Esophagus squamous epithelium (tissue), 5 donors: ENCODE measurements around the gene RAB27A. TPM values are rescaled to one million over a fixed set of nuclear protein-coding genes. Genes with fewer than 3 reads are reported as not detected.
"Not testable (repeated sequence)": the region's sequence is repeated elsewhere in the genome, so short reads cannot be mapped to it uniquely, and the experiment has no call there.

ENCODE experiments used
- DNase-seq: peaks from one replicate; lab custom pipeline; 2025; lab: John Stamatoyannopoulos, UW
- H3K27ac ChIP-seq, 4 donors: fragments of 200-600 bp; sonication (generic); one replicate each; pipeline ENCODE4 v1.5.1; 2016 to 2019; ENCODE audit warnings: mild to moderate bottlenecking in 1 of 4
- H3K27me3 ChIP-seq, 4 donors: fragments of 200-600 bp; sonication (generic); 1 replicate in 3 of 4; 2 replicates in 1 of 4; pipeline versions ENCODE4 v1.5.1 to v1.6.0; 2017 to 2021; ENCODE audit warnings: antibody characterized with exemption in 1 of 4
- H3K36me3 ChIP-seq, 3 donors: fragments of 200-600 bp; sonication (generic); one replicate each; pipeline ENCODE4 v1.5.1; 2016 to 2019
- H3K4me1 ChIP-seq, 3 donors: fragments of 200-600 bp; sonication (generic); one replicate each; pipeline ENCODE4 v1.5.1; 2017 to 2019
- H3K4me3 ChIP-seq, 4 donors: fragments of 200-600 bp; sonication (generic); 1 replicate in 3 of 4; 2 replicates in 1 of 4; pipeline ENCODE4 v1.5.1; 2016 to 2019; ENCODE audit warnings: mild to moderate bottlenecking in 2 of 4, moderate library complexity in 1 of 4
- H3K9me3 ChIP-seq, 3 donors: fragments of 200-600 bp; sonication (generic); one replicate each; pipeline ENCODE4 v1.5.1; 2016 to 2019
- CTCF ChIP-seq, 6 experiments: fragments of 450-650 bp in 4 of 6; fragments of 200-600 bp in 2 of 6; sonication (generic) in 2 of 6; IDR thresholded peaks; one replicate each; pipeline ENCODE4 v1.5.1; 2016 to 2019; ENCODE audit warnings: antibody characterized with exemption in 6 of 6, mild to moderate bottlenecking in 4 of 6, moderate library complexity in 4 of 6
- POLR2A ChIP-seq, 4 donors: fragments of 450-650 bp; IDR thresholded peaks; one replicate each; pipeline ENCODE4 v1.6.1; 2017; ENCODE audit warnings: antibody characterized with exemption in 4 of 4, mild to moderate bottlenecking in 4 of 4, moderate library complexity in 3 of 4
- WGBS, 2 donors: methylation state at CpG; one replicate each; pipeline ENCODE4 v1.1.5; 2018; 5-methylcytosine and 5-hydroxymethylcytosine counted together
- intact Hi-C: fragments of 100-400 bp; cut with DNase I; formaldehyde crosslinking; loops from one replicate; pipeline ENCODE4 v1.15.0; 2022
- total RNA-seq, 4 donors: library from RNA; depleted of rRNA; stranded (reverse); fragments of >200 nt; gene quantifications; one replicate each; pipeline ENCODE4 v1.1.0, GENCODE V29; 2016
- donor health status: DM: yes; HTN: yes; CAD: no.

Gene RAB27A
- total RNA-seq, 4 donors from 2014 or later, result 8.7 to 16.2 (median 11.7) TPM

DNA sequence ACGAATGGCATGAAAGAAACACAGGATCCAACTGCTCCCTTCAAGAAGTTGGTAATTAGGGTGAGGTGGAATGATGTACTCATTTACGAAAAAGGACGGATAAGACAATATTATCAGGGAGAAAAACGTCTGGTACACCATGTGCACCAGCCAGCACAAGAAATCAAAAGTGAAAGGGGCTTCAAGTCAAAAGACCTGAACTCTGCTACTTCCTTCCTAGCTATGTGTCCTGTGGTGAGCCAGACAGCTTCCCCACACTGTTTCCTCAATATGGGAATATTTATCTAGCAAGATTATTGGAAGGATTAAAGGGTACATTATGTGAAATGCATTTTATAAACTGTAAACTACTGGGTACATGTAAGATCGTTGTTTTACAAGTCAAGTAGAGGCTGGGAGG is 33.9 kb downstream of the RAB27A start:
- intact Hi-C loops, result no loop called here

GRCh38 chr15:55254916-55255679 is 34.5 kb downstream of the RAB27A start:
- peak overlapping the region in 2 of 4 donors; percentile 5 to 27 for H3K4me3 ChIP-seq
- no peaks in the 10 kb centered on the region for H3K36me3 ChIP-seq
- 54 to 61% methylated on average over 4 of the region's 4 CpGs for WGBS, 2 donors
- H3K27me3 ChIP-seq, result no peaks in the 10 kb centered on the region
- intact Hi-C loops, result no loop called here
- H3K27ac ChIP-seq, result peak overlapping the region in 3 of 4 donors; percentile 3 to 57 (median 19)
- peaks cover 5 to 55% (median 35%) of the 10 kb centered on the region in 3 donors for H3K4me1 ChIP-seq
- no peak for DNase-seq
- H3K9me3 ChIP-seq, result no peaks in the 10 kb centered on the region
- no peak for TF ChIP-seq CTCF (IDR thresholded peaks at IDR 0.05)

More for the DNA sequence above, 33.9 kb downstream of the RAB27A start:
- Histone ChIP-seq H3K27ac (peak overlapping the region in 1 of 4 donors; percentile 19), H3K9me3 (no peaks in the 10 kb centered on the region), H3K4me3 (peak overlapping the region in 2 of 4 donors; percentile 0 to 5), H3K27me3 (no peaks in the 10 kb centered on the region), H3K36me3 (no peaks in the 10 kb centered on the region), H3K4me1 (peaks cover 5 to 49% (median 29%) of the 10 kb centered on the region in 3 donors)
- TF ChIP-seq CTCF (IDR thresholded peaks at IDR 0.05) (no peak), POLR2A (IDR thresholded peaks at IDR 0.05) (no peak)
- WGBS, 2 donors, result 37 to 46% methylated on average over 5 of the region's 5 CpGs
- DNase-seq, result no peak

- Histone ChIP-seq H3K27ac (peak overlapping the region in 3 of 4 donors; percentile 7 to 45 (median 35)), H3K27me3 (no peaks in the 10 kb centered on the region), H3K4me1 (peaks cover 5 to 70% (median 43%) of the 10 kb centered on the region in 3 donors), H3K36me3 (no peaks in the 10 kb centered on the region), H3K9me3 (no peaks in the 10 kb centered on the region), H3K4me3 (no peak overlapping the region)
- WGBS, 2 donors, result 17 to 24% methylated on average over 3 of the region's 3 CpGs
- no peak for DNase-seq
- intact Hi-C loops, result no loop called here
- no peak for TF ChIP-seq CTCF (IDR thresholded peaks at IDR 0.05)
- TF ChIP-seq POLR2A (IDR thresholded peaks at IDR 0.05), result no peak
These were observed 36.0 kb downstream of the RAB27A start for GRCh38 chr15:55253580-55253979.

- H3K27ac ChIP-seq, H3K4me3 ChIP-seq, intact Hi-C loops, H3K27me3 ChIP-seq, H3K36me3 ChIP-seq, DNase-seq, H3K9me3 ChIP-seq: not testable (repeated sequence)
- WGBS, 2 donors, result 77 to 87% methylated on average over 8 of the region's 8 CpGs
- H3K4me1 ChIP-seq, result peaks cover 5 to 76% (median 46%) of the 10 kb centered on the region in 3 donors
These were observed 37.4 kb downstream of the RAB27A start for GRCh38 chr15:55252201-55252600.

GRCh38 chr15:55250941-55251340 is 38.7 kb downstream of the RAB27A start:
- Histone ChIP-seq H3K27ac (peak overlapping the region in 2 of 4 donors; percentile 36 to 74), H3K4me3 (no peak overlapping the region), H3K36me3 (no peaks in the 10 kb centered on the region), H3K4me1 (peaks cover 5 to 74% (median 44%) of the 10 kb centered on the region in 3 donors), H3K27me3 (no peaks in the 10 kb centered on the region), H3K9me3 (no peaks in the 10 kb centered on the region)
- TF ChIP-seq CTCF (IDR thresholded peaks at IDR 0.05) (no peak), POLR2A (IDR thresholded peaks at IDR 0.05) (no peak)
- WGBS, 2 donors, result 56 to 74% methylated on average over 4 of the region's 4 CpGs
- intact Hi-C loops, result no loop called here
- no peak for DNase-seq
